GM20431 (cell line): ENCODE results near the gene PPP1R2B.

Source experiments
- in situ Hi-C: fragments of 300-500 bp; cut with MseI, MboI; formaldehyde crosslinking; loops from one replicate; pipeline ENCODE4 v1.15.0; 2020; ENCODE audit warnings: low sequenced_read_pairs; ENCODE audit not compliant: unreplicated experiment

Gene PPP1R2B

GRCh38 chr5:156865427-156865826 is 15.3 kb downstream of the PPP1R2B start:
- in situ Hi-C loops, result no loop called here

DNA sequence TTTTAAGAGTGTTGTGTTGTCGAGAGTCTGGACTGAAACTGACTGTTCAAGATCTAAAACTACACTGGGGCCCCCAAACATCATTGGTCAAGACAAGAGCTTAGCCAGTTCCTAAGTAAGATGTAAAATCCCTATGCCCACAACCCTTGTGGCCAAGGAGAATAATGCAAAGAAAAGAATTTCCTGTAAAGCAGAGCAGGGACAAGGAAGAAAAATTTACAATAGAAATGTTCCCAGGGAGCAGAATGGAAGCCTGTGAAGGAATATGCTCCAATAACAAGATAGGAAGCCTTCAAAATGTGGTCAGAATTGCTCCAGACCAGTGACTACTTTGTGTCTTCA is 20.4 kb downstream of the PPP1R2B start:
- in situ Hi-C loops, result no loop called here

DNA sequence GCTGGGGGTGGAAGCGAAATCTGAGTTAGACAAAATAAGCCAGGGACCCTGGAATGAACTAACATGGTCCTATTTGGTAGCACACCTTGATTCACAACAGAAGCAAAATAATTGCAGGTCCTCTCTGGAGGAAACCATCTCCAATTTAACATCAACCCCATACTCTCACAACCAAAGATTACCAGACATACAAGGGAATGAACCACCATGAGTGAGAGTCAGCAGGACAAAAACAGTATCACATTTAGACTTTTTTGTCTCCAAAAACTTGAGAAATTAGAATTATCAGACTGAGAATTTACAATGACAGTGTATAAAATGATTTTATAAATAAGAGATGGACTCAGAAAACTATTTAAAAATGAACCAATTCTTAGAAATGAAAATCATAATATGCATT is 21.1 kb downstream of the PPP1R2B start:
- in situ Hi-C loops, result no loop called here

GRCh38 chr5:156879665-156880285 is 29.7 kb downstream of the PPP1R2B start:
- in situ Hi-C loops, result no loop called here

DNA sequence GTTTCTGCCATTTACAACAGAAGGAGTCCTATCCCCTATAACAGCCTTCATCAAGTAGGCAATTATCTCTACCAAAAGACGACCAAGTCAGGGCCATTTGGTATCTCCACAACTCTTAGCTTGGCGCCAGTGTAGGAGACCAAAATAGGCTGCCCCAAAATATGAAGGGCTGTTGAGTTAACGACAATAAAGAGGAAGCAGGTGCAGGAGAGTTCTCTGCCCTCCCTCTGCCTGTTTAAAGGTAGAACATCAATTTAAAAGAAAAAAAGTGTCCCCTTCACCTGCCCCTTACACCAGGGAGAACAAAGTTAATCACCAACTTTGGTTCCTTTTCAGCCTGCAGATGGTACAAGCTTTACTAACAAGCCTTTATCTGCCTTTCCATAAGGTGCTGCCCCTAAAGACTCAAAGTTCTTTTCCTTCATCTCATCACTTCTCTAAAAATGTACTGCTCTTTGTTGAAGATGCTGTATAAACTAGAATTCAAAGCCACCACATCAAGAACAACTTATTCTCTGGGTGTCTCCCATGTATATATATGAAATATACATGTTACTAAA is 33.3 kb downstream of the PPP1R2B start:
- in situ Hi-C loops, result no loop called here

GRCh38 chr5:156888520-156888919 is 38.4 kb downstream of the PPP1R2B start:
- in situ Hi-C loops, result no loop called here

- in situ Hi-C loops, result no loop called here
These were observed 42.1 kb downstream of the PPP1R2B start for GRCh38 chr5:156892223-156892622.

GRCh38 chr5:156892864-156893263 is 42.8 kb downstream of the PPP1R2B start:
- in situ Hi-C loops, result no loop called here

DNA sequence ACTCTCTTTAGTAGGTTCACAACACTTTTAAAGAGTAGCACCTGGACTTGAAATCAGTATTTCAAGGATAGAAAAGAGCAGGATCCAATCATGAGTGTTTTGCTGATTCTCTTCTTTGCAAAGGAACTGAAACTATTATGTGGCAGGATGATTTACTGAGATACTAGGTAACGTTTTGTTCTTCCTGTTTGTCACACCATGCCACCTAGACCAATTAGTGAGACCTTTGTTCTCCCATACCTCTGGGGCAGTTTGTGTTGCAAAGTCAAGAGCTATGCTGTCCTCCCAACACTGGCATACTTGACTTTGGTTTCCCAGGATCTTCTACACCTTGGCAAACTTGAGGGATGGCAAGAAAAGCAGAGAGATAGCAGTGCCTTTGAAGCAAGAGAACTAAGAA is 43.4 kb downstream of the PPP1R2B start:
- in situ Hi-C loops, result no loop called here

DNA sequence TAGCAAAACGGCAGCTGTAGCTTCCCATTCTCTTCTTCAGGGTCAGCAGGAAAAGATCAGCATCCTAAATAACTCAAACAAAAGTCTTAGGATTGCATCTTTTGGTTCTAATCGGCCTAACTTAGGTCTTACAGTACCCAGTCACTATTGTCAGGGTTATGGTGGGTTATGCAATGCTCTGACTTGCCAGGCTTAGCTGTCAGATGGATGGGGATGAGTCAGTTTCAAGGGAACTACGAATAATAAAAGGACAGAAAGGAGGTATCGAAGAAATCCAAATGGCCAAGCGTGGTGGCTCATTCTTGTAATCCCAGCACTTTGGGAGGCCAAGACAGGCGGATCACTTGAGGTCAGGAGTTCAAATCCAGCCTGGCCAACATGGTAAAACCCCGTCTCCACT is 46.5 kb downstream of the PPP1R2B start:
- in situ Hi-C loops, result no loop called here
